ENCODE measurements around the gene HILPDA.

DNA sequence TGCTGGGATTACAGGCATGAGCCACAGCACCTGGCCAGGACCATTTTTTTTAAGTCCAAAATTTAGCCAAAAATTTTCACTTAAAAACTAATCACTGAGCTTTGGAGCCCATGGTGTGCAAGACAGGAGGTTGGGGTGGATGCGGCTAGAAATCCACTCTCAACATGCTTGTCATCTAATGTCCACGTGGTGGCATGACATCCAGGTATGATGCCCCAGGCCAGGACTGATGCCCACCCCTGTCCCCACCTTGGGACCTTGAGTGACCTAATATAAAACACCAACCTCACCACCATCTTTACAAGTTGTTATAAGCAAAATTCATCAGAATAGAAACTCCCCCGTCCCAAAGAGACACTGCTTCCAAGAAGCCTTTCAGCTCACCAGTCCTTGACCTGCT lies 25.5 kb upstream of the HILPDA start:
- no peak for TF ChIP-seq CTCF (IDR thresholded peaks at IDR 0.05; ENCODE audit: insufficient read depth, low read length)
- no peak for TF ChIP-seq POLR2AphosphoS5 (IDR thresholded peaks at IDR 0.05; ENCODE audit: low read depth)
- TF ChIP-seq REST (IDR thresholded peaks at IDR 0.05; ENCODE audit: insufficient replicate concordance, low read depth): no peak
